Measurements from ENCODE around the gene WNK1. TPM values are rescaled to one million over a fixed set of nuclear protein-coding genes. Genes with fewer than 3 reads are reported as not detected.

The WNK1 gene
- total and polyA plus RNA-seq, 2 donors from 2014 or later = 40.2 to 173 TPM

GRCh38 chr12:709455-710020 lies 42.8 kb upstream of the WNK1 start:
- no peaks in the 10 kb centered on the region for H3K9me3 ChIP-seq (ENCODE audit: control insufficient read depth in 2 of 3, insufficient read depth in 1 of 3, low read length in 3 of 3)
- DNase-seq = peak in 2 of 5 donors; percentile 42 to 53
- intact Hi-C loops (cut with DNase I) = no loop called here
- H3K27me3 ChIP-seq (ENCODE audit: control insufficient read depth, insufficient read depth, low read length) = no peaks in the 10 kb centered on the region
- no peak overlapping the region for H3K4me3 ChIP-seq (ENCODE audit: low read length in 3 of 3)
- H3K27ac ChIP-seq (ENCODE audit: low read depth in 2 of 2, low read length in 2 of 2) = no peak overlapping the region
- no peak for TF ChIP-seq CTCF (IDR thresholded peaks at IDR 0.05; ENCODE audit: borderline replicate concordance, extremely low read depth, insufficient read depth)
- no peaks in the 10 kb centered on the region for H3K4me1 ChIP-seq (ENCODE audit: control insufficient read depth in 2 of 3, insufficient read depth in 2 of 3, low read depth in 1 of 3, low read length in 3 of 3)
- no peak overlapping the region for H3K9ac ChIP-seq (ENCODE audit: low read length in 3 of 3)
- no peaks in the 10 kb centered on the region for H3K36me3 ChIP-seq (ENCODE audit: control insufficient read depth in 2 of 3, insufficient read depth in 3 of 3, low read length in 3 of 3)
- FAIRE-seq = no peak

- DNase-seq (no peak), FAIRE-seq (no peak)
- Histone ChIP-seq H3K4me1 (ENCODE audit: control insufficient read depth in 2 of 3, insufficient read depth in 2 of 3, low read depth in 1 of 3, low read length in 3 of 3) (no peaks in the 10 kb centered on the region), H3K4me3 (ENCODE audit: low read length in 3 of 3) (no peak overlapping the region), H3K27ac (ENCODE audit: low read depth in 2 of 2, low read length in 2 of 2) (no peak overlapping the region), H3K9ac (ENCODE audit: low read length in 3 of 3) (no peak overlapping the region), H3K27me3 (ENCODE audit: control insufficient read depth, insufficient read depth, low read length) (no peaks in the 10 kb centered on the region), H3K36me3 (ENCODE audit: control insufficient read depth in 2 of 3, insufficient read depth in 3 of 3, low read length in 3 of 3) (no peaks in the 10 kb centered on the region), H3K9me3 (ENCODE audit: control insufficient read depth in 2 of 3, insufficient read depth in 1 of 3, low read length in 3 of 3) (no peaks in the 10 kb centered on the region)
- intact Hi-C loops (cut with DNase I) = no loop called here
- no peak for TF ChIP-seq CTCF (IDR thresholded peaks at IDR 0.05; ENCODE audit: borderline replicate concordance, extremely low read depth, insufficient read depth)
Observed at GRCh38 chr12:712172-712863, 40.1 kb upstream of the WNK1 start.

GRCh38 chr12:713281-713875 lies 39.0 kb upstream of the WNK1 start:
- no peaks in the 10 kb centered on the region for H3K36me3 ChIP-seq (ENCODE audit: control insufficient read depth in 2 of 3, insufficient read depth in 3 of 3, low read length in 3 of 3)
- H3K27me3 ChIP-seq (ENCODE audit: control insufficient read depth, insufficient read depth, low read length) = no peaks in the 10 kb centered on the region
- H3K9me3 ChIP-seq (ENCODE audit: control insufficient read depth in 2 of 3, insufficient read depth in 1 of 3, low read length in 3 of 3) = no peaks in the 10 kb centered on the region
- no peak for DNase-seq
- no peak overlapping the region for H3K9ac ChIP-seq (ENCODE audit: low read length in 3 of 3)
- H3K4me1 ChIP-seq (ENCODE audit: control insufficient read depth in 2 of 3, insufficient read depth in 2 of 3, low read depth in 1 of 3, low read length in 3 of 3) = no peaks in the 10 kb centered on the region
- no peak for TF ChIP-seq CTCF (IDR thresholded peaks at IDR 0.05; ENCODE audit: borderline replicate concordance, extremely low read depth, insufficient read depth)
- H3K27ac ChIP-seq (ENCODE audit: low read depth in 2 of 2, low read length in 2 of 2) = no peak overlapping the region
- no peak for FAIRE-seq
- no peak overlapping the region for H3K4me3 ChIP-seq (ENCODE audit: low read length in 3 of 3)
- intact Hi-C loops (cut with DNase I) = no loop called here
